Frontal cortex (tissue), 4 donors: ENCODE measurements around the gene KIAA1210. TPM values are rescaled to one million over a fixed set of nuclear protein-coding genes. Genes with fewer than 3 reads are reported as not detected.

Experiments
- DNase-seq, 2 donors: peaks; one replicate each; pipeline ENCODE4 v3.0.0; 2012; ENCODE audit warnings: low spot score in 2 of 2
- FAIRE-seq: peaks from 2 replicates; lab custom pipeline; 2012; peaks lifted over from hg19 to GRCh38; lab: Jason Lieb, UNC
- total RNA-seq: library from RNA; depleted of rRNA; stranded (reverse); fragments of >200 nt; gene quantifications from one replicate; pipeline ENCODE4 v1.2.3, GENCODE V29; 2014
- donor health status: control.
- donor health status: control.
- donor health status: control.

The KIAA1210 gene
- total RNA-seq: under 0.01 TPM

GRCh38 chrX:119127650-119128049 lies at the start of gene KIAA1210:
TSS of gene KIAA1210 (minus strand) at chrX:119127812. CDS start at chrX:119123642, 4,170 bp downstream.
- DNase-seq: no peak
- no peak for FAIRE-seq

GRCh38 chrX:119177278-119177677 lies 49.7 kb upstream of the KIAA1210 start:
- FAIRE-seq (no peak), DNase-seq (no peak)

GRCh38 chrX:119174900-119175299 lies 47.3 kb upstream of the KIAA1210 start:
- no peak for DNase-seq

GRCh38 chrX:119168104-119168503 lies 40.5 kb upstream of the KIAA1210 start:
- FAIRE-seq (no peak), DNase-seq (no peak)

More at GRCh38 chrX:119174900-119175299, 47.3 kb upstream of the KIAA1210 start:
- FAIRE-seq: no peak

- DNase-seq (no peak), FAIRE-seq (no peak)
Observed at GRCh38 chrX:119158226-119158625, 30.6 kb upstream of the KIAA1210 start.

- FAIRE-seq (no peak), DNase-seq (no peak)
Observed at GRCh38 chrX:119156241-119156640, 28.6 kb upstream of the KIAA1210 start.

- FAIRE-seq (no peak), DNase-seq (no peak)
Observed at GRCh38 chrX:119155416-119156035, 27.9 kb upstream of the KIAA1210 start.

GRCh38 chrX:119151051-119151380 lies 23.4 kb upstream of the KIAA1210 start:
- no peak for DNase-seq

GRCh38 chrX:119150163-119151050 lies 22.8 kb upstream of the KIAA1210 start:
- no peak for DNase-seq
- no peak for FAIRE-seq

More at GRCh38 chrX:119151051-119151380, 23.4 kb upstream of the KIAA1210 start:
- no peak for FAIRE-seq

GRCh38 chrX:119147486-119147885 lies 19.9 kb upstream of the KIAA1210 start:
- FAIRE-seq: no peak

GRCh38 chrX:119145241-119145653 lies 17.6 kb upstream of the KIAA1210 start:
- FAIRE-seq (no peak), DNase-seq (no peak)

More at GRCh38 chrX:119147486-119147885, 19.9 kb upstream of the KIAA1210 start:
- no peak for DNase-seq

GRCh38 chrX:119134466-119134865 lies 6.9 kb upstream of the KIAA1210 start:
- FAIRE-seq: no peak
- DNase-seq: no peak

- FAIRE-seq: no peak
Observed at GRCh38 chrX:119132961-119133360, 5.3 kb upstream of the KIAA1210 start.

GRCh38 chrX:119132316-119132715 lies 4.7 kb upstream of the KIAA1210 start:
- FAIRE-seq (no peak), DNase-seq (no peak)

More at GRCh38 chrX:119132961-119133360, 5.3 kb upstream of the KIAA1210 start:
- no peak for DNase-seq

- no peak for DNase-seq
- no peak for FAIRE-seq
Observed at GRCh38 chrX:119130911-119131310, 3.3 kb upstream of the KIAA1210 start.

- no peak for DNase-seq
- FAIRE-seq: no peak
Observed at GRCh38 chrX:119121341-119121740, 6.3 kb downstream of the KIAA1210 start.

GRCh38 chrX:119118780-119119395 lies 8.7 kb downstream of the KIAA1210 start:
- FAIRE-seq: no peak
- DNase-seq: peak in 1 of 2 donors; percentile 26

- no peak for DNase-seq
Observed at GRCh38 chrX:119107206-119107605, 20.4 kb downstream of the KIAA1210 start.

GRCh38 chrX:119105826-119106225 lies 21.8 kb downstream of the KIAA1210 start:
- FAIRE-seq: no peak
- DNase-seq: no peak

More at GRCh38 chrX:119107206-119107605, 20.4 kb downstream of the KIAA1210 start:
- FAIRE-seq: no peak

GRCh38 chrX:119101168-119101567 lies 26.4 kb downstream of the KIAA1210 start:
- FAIRE-seq: no peak
- no peak for DNase-seq

- no peak for DNase-seq
- no peak for FAIRE-seq
Observed at GRCh38 chrX:119095936-119096335, 31.7 kb downstream of the KIAA1210 start.
